HCT116 (cell line): ENCODE measurements around the gene DENND10. TPM values are rescaled to one million over a fixed set of nuclear protein-coding genes. Genes with fewer than 3 reads are reported as not detected.

Experiments
- ATAC-seq: fragments of 200-7000 bp; cut with Tn5 transposase; 2 replicates; pipeline ENCODE4 v1.9.1; 2020; ENCODE audit warnings: mild to moderate bottlenecking, moderate library complexity
- BruUV-seq: library from RNA; stranded (reverse); fragments of 400-500 nt; replicated peaks from 2 replicates; lab custom pipeline; 2021; lab: Mats Ljungman, UMichigan
- CTCF ChIA-PET: fragments of 300-600 bp; sonication (Branson Sonifier 250); formaldehyde crosslinking; loops from one replicate; lab custom pipeline; 2021; ENCODE audit warnings: antibody characterized with exemption; lab: Charles Lee
- POLR2A ChIA-PET: fragments of 300-600, 350-600 bp; sonication (Branson Sonifier 250); formaldehyde crosslinking; loops from one replicate; lab custom pipeline; 2021; ENCODE audit warnings: antibody characterized with exemption; lab: Charles Lee
- RAD21 ChIA-PET, 2 experiments: fragments of 300-600 bp; sonication (Branson Sonifier 250); formaldehyde crosslinking; loops; one replicate each; lab custom pipeline; 2023; ENCODE audit warnings: low total read pairs in 2 of 2; ENCODE audit not compliant: uncharacterized antibody in 2 of 2, unreplicated experiment in 2 of 2, low non-redundant PET in 1 of 2; lab: Charles Lee
- DNase-seq: peaks from one replicate; pipeline ENCODE4 v3.0.0-alpha.2; 2010; ENCODE audit warnings: low read depth, low spot score
- H2AFZ ChIP-seq: fragments of 200-600 bp; shearing (Covaris generic), sonication (generic); 2 replicates; pipeline ENCODE4 v1.6.1; 2017; ENCODE audit warnings: low read depth, mixed run types, mixed read lengths, antibody characterized with exemption, low read length; ENCODE audit not compliant: poor library complexity, severe bottlenecking
- H3K27ac ChIP-seq: 2 replicates; pipeline ENCODE4 v1.5.1; 2012; ENCODE audit warnings: low read depth, low read length
- H3K27me3 ChIP-seq: fragments of 200-600 bp; sonication (generic); 2 replicates; pipeline ENCODE4 v1.6.1; 2016; ENCODE audit warnings: mixed run types, low read length, mixed read lengths; ENCODE audit not compliant: insufficient read depth
- H3K36me3 ChIP-seq, 2 experiments: fragments of 200-500 bp in 1 of 2; fragments of 200-600 bp in 1 of 2; sonication (Bioruptor generic) in 1 of 2; sonication (generic) in 1 of 2; 2 replicates each; pipeline versions ENCODE4 v1.5.1 to v1.6.1; 2014 to 2016; ENCODE audit warnings: low read length in 2 of 2, inconsistent platforms in 1 of 2, mixed read lengths in 1 of 2, mixed run types in 1 of 2; ENCODE audit not compliant: insufficient read depth in 2 of 2, control insufficient read depth in 1 of 2
- H3K4me1 ChIP-seq, 2 experiments: fragments of 200-600 bp in 1 of 2; sonication (generic) in 1 of 2; 2 replicates each; pipeline versions ENCODE4 v1.5.1 to v1.6.1; 2012 to 2017; ENCODE audit warnings: low read length in 2 of 2, inconsistent platforms in 1 of 2, mild to moderate bottlenecking in 1 of 2, mixed read lengths in 1 of 2, mixed run types in 1 of 2, moderate library complexity in 1 of 2; ENCODE audit not compliant: insufficient read depth in 2 of 2, control insufficient read depth in 1 of 2
- H3K4me2 ChIP-seq: fragments of 200-600 bp; sonication (generic); 2 replicates; pipeline ENCODE4 v1.6.1; 2017; ENCODE audit warnings: mixed run types, low read length, mixed read lengths
- H3K4me3 ChIP-seq, 2 experiments: fragments of 200-600 bp in 1 of 2; sonication (generic) in 1 of 2; replicated peaks in 1 of 2; 2 replicates each; pipeline ENCODE4 v1.5.1; 2011 to 2016; ENCODE audit warnings: low read length in 2 of 2, control low read depth in 1 of 2, low read depth in 1 of 2, mild to moderate bottlenecking in 1 of 2, mixed read lengths in 1 of 2, mixed run types in 1 of 2
- H3K79me2 ChIP-seq: fragments of 200-600 bp; sonication (generic); 2 replicates; pipeline ENCODE4 v1.6.1; 2017; ENCODE audit warnings: mild to moderate bottlenecking, mixed run types, low read length, moderate library complexity, mixed read lengths; ENCODE audit not compliant: insufficient read depth
- H3K9ac ChIP-seq: fragments of 200-600 bp; sonication (generic); 2 replicates; pipeline ENCODE4 v1.6.1; 2016; ENCODE audit warnings: low read length, mixed read lengths
- H3K9me2 ChIP-seq: fragments of 200-600 bp; sonication (generic), shearing (Covaris generic); 2 replicates; pipeline ENCODE4 v1.6.1; 2017; ENCODE audit warnings: mixed run types, mild to moderate bottlenecking, moderate library complexity; ENCODE audit not compliant: insufficient read depth
- H3K9me3 ChIP-seq, 2 experiments: fragments of 200-500 bp in 1 of 2; fragments of 200-600 bp in 1 of 2; sonication (Bioruptor generic) in 1 of 2; sonication (generic) in 1 of 2; 2 replicates each; pipeline ENCODE4 v1.6.1; 2014 to 2017; ENCODE audit warnings: low read length in 2 of 2, mixed read lengths in 2 of 2, inconsistent platforms in 1 of 2, low read depth in 1 of 2, mild to moderate bottlenecking in 1 of 2, mixed run types in 1 of 2, moderate library complexity in 1 of 2; ENCODE audit not compliant: control insufficient read depth in 1 of 2, insufficient read depth in 1 of 2
- H4K20me1 ChIP-seq: fragments of 200-600 bp; sonication (generic), shearing (Covaris generic); 2 replicates; pipeline ENCODE4 v1.6.1; 2017; ENCODE audit warnings: mixed run types, mild to moderate bottlenecking, moderate library complexity; ENCODE audit not compliant: insufficient read depth
- CBX3 ChIP-seq: IDR thresholded peaks from 2 replicates; pipeline ENCODE4 v1.6.1; 2012; ENCODE audit warnings: low read depth
- CEBPB ChIP-seq: IDR thresholded peaks from 2 replicates; pipeline ENCODE4 v1.6.1; 2012; ENCODE audit warnings: low read depth
- ELF1 ChIP-seq: IDR thresholded peaks from 2 replicates; pipeline ENCODE4 v1.6.1; 2012; ENCODE audit warnings: low read depth, borderline replicate concordance
- EZH2phosphoT487 ChIP-seq: fragments of 200-600 bp; IDR thresholded peaks from 2 replicates; pipeline ENCODE4 v1.6.1; 2018; ENCODE audit warnings: antibody characterized with exemption, borderline replicate concordance
- JUND ChIP-seq: IDR thresholded peaks from 2 replicates; pipeline ENCODE4 v1.6.1; 2012
- MAX ChIP-seq: IDR thresholded peaks from 2 replicates; pipeline ENCODE4 v1.6.1; 2012
- POLR2AphosphoS5 ChIP-seq: IDR thresholded peaks from 2 replicates; pipeline ENCODE4 v1.6.1; 2011; ENCODE audit warnings: mild to moderate bottlenecking, low read depth, low read length, moderate library complexity
- RAD21 ChIP-seq: IDR thresholded peaks from 2 replicates; pipeline ENCODE4 v1.6.1; 2012; ENCODE audit warnings: low read depth, mild to moderate bottlenecking
- SP1 ChIP-seq: IDR thresholded peaks from 2 replicates; pipeline ENCODE4 v1.6.1; 2012; ENCODE audit warnings: low read depth
- SRF ChIP-seq: IDR thresholded peaks from 2 replicates; pipeline ENCODE4 v1.6.1; 2012; ENCODE audit warnings: low read depth
- YY1 ChIP-seq: IDR thresholded peaks from 2 replicates; pipeline ENCODE4 v1.6.1; 2011; ENCODE audit warnings: low read length, low read depth, moderate library complexity, mild to moderate bottlenecking; ENCODE audit not compliant: insufficient replicate concordance; ENCODE audit errors: extremely low read depth
- intact Hi-C: fragments of 100-400 bp; cut with micrococcal nuclease; formaldehyde crosslinking; loops from 2 replicates; pipeline ENCODE4 v1.10.0; 2022
- total RNA-seq: library from RNA; stranded (reverse); gene quantifications from one replicate; pipeline ENCODE4 v1.2.1, GENCODE V29; 2021; ENCODE audit not compliant: unreplicated experiment
- TF ChIP-seq, protein P1 (sequence below): IDR thresholded peaks from 2 replicates; pipeline ENCODE4 v1.6.1; 2012
- TF ChIP-seq, protein P2 (sequence below), 3 experiments: fragments of 200-600 bp in 1 of 3; sonication (generic) in 1 of 3; IDR thresholded peaks in 2 of 3; conservative IDR thresholded peaks in 1 of 3; 2 replicates each; pipeline ENCODE4 v1.5.1; 2012 to 2017; ENCODE audit warnings: low read depth in 2 of 3, low read length in 2 of 3, antibody characterized with exemption in 1 of 3, borderline replicate concordance in 1 of 3, control low read depth in 1 of 3, mild to moderate bottlenecking in 1 of 3, mixed read lengths in 1 of 3, mixed run types in 1 of 3, moderate library complexity in 1 of 3; ENCODE audit not compliant: insufficient read depth in 1 of 3
- TF ChIP-seq, protein P3 (sequence below): IDR thresholded peaks from 2 replicates; pipeline ENCODE4 v1.6.1; 2012; ENCODE audit warnings: low read depth

The DENND10 gene
- total RNA-seq, 1 experiment from 2014 or later, result 47.5 TPM

GRCh38 chr10:119090968-119091367 lies 12.9 kb upstream of the DENND10 start:
- CTCF ChIA-PET, result no interaction called here
- DNase-seq, result peak; percentile 56
- Histone ChIP-seq H4K20me1 (no peaks in the 10 kb centered on the region), H3K9me3 (no peaks in the 10 kb centered on the region)
- intact Hi-C loops, result no loop called here
- TF ChIP-seq SRF (no peak), EZH2phosphoT487 (no peak), ELF1 (no peak), YY1 (no peak), MAX (peak; percentile 37; the same call in 1 of the 2 replicates), RAD21 (no peak), SP1 (peak; percentile 41), JUND (0 out of 2 replicates have a peak, but pooled peaks have one; percentile 24), CBX3 (peak; percentile 56; the same call in 1 of the 2 replicates), POLR2AphosphoS5 (no peak), CEBPB (no peak)
- TF ChIP-seq, protein P1, sequence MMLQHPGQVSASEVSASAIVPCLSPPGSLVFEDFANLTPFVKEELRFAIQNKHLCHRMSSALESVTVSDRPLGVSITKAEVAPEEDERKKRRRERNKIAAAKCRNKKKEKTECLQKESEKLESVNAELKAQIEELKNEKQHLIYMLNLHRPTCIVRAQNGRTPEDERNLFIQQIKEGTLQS, result no peak
- TF ChIP-seq, protein P2, sequence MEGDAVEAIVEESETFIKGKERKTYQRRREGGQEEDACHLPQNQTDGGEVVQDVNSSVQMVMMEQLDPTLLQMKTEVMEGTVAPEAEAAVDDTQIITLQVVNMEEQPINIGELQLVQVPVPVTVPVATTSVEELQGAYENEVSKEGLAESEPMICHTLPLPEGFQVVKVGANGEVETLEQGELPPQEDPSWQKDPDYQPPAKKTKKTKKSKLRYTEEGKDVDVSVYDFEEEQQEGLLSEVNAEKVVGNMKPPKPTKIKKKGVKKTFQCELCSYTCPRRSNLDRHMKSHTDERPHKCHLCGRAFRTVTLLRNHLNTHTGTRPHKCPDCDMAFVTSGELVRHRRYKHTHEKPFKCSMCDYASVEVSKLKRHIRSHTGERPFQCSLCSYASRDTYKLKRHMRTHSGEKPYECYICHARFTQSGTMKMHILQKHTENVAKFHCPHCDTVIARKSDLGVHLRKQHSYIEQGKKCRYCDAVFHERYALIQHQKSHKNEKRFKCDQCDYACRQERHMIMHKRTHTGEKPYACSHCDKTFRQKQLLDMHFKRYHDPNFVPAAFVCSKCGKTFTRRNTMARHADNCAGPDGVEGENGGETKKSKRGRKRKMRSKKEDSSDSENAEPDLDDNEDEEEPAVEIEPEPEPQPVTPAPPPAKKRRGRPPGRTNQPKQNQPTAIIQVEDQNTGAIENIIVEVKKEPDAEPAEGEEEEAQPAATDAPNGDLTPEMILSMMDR (IDR thresholded peaks at IDR 0.05 in 2 of 3, conservative IDR thresholded peaks at IDR 0.05 in 1 of 3; ENCODE audit: borderline replicate concordance in 1 of 3, insufficient read depth in 1 of 3, low read depth in 2 of 3, low read length in 2 of 3), result no peak
- TF ChIP-seq, protein P3, sequence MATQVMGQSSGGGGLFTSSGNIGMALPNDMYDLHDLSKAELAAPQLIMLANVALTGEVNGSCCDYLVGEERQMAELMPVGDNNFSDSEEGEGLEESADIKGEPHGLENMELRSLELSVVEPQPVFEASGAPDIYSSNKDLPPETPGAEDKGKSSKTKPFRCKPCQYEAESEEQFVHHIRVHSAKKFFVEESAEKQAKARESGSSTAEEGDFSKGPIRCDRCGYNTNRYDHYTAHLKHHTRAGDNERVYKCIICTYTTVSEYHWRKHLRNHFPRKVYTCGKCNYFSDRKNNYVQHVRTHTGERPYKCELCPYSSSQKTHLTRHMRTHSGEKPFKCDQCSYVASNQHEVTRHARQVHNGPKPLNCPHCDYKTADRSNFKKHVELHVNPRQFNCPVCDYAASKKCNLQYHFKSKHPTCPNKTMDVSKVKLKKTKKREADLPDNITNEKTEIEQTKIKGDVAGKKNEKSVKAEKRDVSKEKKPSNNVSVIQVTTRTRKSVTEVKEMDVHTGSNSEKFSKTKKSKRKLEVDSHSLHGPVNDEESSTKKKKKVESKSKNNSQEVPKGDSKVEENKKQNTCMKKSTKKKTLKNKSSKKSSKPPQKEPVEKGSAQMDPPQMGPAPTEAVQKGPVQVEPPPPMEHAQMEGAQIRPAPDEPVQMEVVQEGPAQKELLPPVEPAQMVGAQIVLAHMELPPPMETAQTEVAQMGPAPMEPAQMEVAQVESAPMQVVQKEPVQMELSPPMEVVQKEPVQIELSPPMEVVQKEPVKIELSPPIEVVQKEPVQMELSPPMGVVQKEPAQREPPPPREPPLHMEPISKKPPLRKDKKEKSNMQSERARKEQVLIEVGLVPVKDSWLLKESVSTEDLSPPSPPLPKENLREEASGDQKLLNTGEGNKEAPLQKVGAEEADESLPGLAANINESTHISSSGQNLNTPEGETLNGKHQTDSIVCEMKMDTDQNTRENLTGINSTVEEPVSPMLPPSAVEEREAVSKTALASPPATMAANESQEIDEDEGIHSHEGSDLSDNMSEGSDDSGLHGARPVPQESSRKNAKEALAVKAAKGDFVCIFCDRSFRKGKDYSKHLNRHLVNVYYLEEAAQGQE, result no peak
- TF ChIP-seq, all 23 proteins: peak for 4
- Histone ChIP-seq H2AFZ (peak overlapping the region; percentile 66), H3K27me3 (no peaks in the 10 kb centered on the region), H3K4me1 (peaks cover 6 to 15% of the 10 kb centered on the region in 2 experiments; a peak in 3 of 4 replicates), H3K79me2 (no peaks in the 10 kb centered on the region), H3K27ac (no peak overlapping the region), H3K36me3 (no peaks in the 10 kb centered on the region), H3K4me2 (peak overlapping the region; percentile 55), H3K9me2 (no peaks in the 10 kb centered on the region), H3K4me3 (peak overlapping the region in 1 of 2 experiments; percentile 3; a peak in 1 of 4 replicates), H3K9ac (no peak overlapping the region)
- peak; percentile 85 for ATAC-seq
- ChIA-PET RAD21 (no interaction called here), POLR2A (interaction anchor here (1.6 kb wide), 1 partner anchor 13 kb away, joined by 5 read pairs; the partner anchor contains the start of gene DENND10)
- BruUV-seq, result no TSS peak
